K562 (cell line): ENCODE data around the gene CUX1.

ENCODE experiments used
- CREB1 ChIP-seq, 2 experiments: sonication (generic) in 1 of 2; formaldehyde crosslinking in 1 of 2; IDR thresholded peaks; 2 replicates each; pipeline versions ENCODE4 v1.6.1 to v1.8.0; 2012 to 2022; ENCODE audit warnings: inconsistent platforms in 1 of 2, mild to moderate bottlenecking in 1 of 2, missing genetic modification reagents in 1 of 2, moderate library complexity in 1 of 2
- CTCF ChIP-seq, 3 experiments: IDR thresholded peaks in 2 of 3; conservative IDR thresholded peaks in 1 of 3; 2 replicates each; pipeline ENCODE4 v1.5.1; 2011 to 2012; ENCODE audit warnings: low read length in 3 of 3, mild to moderate bottlenecking in 3 of 3, control low read depth in 2 of 3, improper control_type of control experiment in 1 of 3, inconsistent platforms in 1 of 3, low read depth in 1 of 3, mixed read lengths in 1 of 3, moderate library complexity in 1 of 3; ENCODE audit not compliant: insufficient read depth in 2 of 3
- EP300 ChIP-seq: IDR thresholded peaks from 2 replicates; pipeline ENCODE4 v1.6.1; 2012; ENCODE audit warnings: low read length, improper control_type of control experiment
- EZH2 ChIP-seq: IDR thresholded peaks from 2 replicates; pipeline ENCODE4 v1.6.1; 2012; ENCODE audit warnings: low read depth, mild to moderate bottlenecking, inconsistent platforms, low read length, borderline replicate concordance
- FOXA1 ChIP-seq: fragments of 450-650 bp; IDR thresholded peaks from 2 replicates; pipeline ENCODE4 v1.6.1; 2016; ENCODE audit warnings: mild to moderate bottlenecking, borderline replicate concordance
- GABPA ChIP-seq: fragments of 200-800 bp; sonication (Bioruptor generic); conservative IDR thresholded peaks from 2 replicates; pipeline ENCODE4 v1.6.1; 2016; ENCODE audit warnings: low read depth, missing genetic modification characterization, missing compliant biosample characterization
- KAT2B ChIP-seq: IDR thresholded peaks from one replicate; pipeline ENCODE4 v1.6.1; 2012; ENCODE audit warnings: low read depth, mild to moderate bottlenecking, control low read depth, inconsistent platforms, low read length, moderate library complexity
- KLF16 ChIP-seq: IDR thresholded peaks from 2 replicates; pipeline ENCODE4 v1.6.1; 2016; ENCODE audit warnings: antibody characterized with exemption
- POLR2A ChIP-seq: fragments of 450-650 bp; conservative IDR thresholded peaks from 2 replicates; pipeline ENCODE4 v1.6.1; 2016
- POLR2AphosphoS5 ChIP-seq: IDR thresholded peaks from 2 replicates; pipeline ENCODE4 v1.6.1; 2011; ENCODE audit warnings: mild to moderate bottlenecking, low read depth, low read length, moderate library complexity; ENCODE audit not compliant: control insufficient read depth, insufficient read depth
- POLR2H ChIP-seq: IDR thresholded peaks from 2 replicates; pipeline ENCODE4 v1.6.1; 2016; ENCODE audit warnings: missing genetic modification characterization, low read depth, mild to moderate bottlenecking, control low read depth, missing compliant biosample characterization, moderate library complexity
- STAT6 ChIP-seq: sonication (generic); formaldehyde crosslinking; IDR thresholded peaks from 2 replicates; pipeline ENCODE4 v1.8.1; 2023; ENCODE audit warnings: mild to moderate bottlenecking, missing genetic modification reagents
- TAF1 ChIP-seq: IDR thresholded peaks from 2 replicates; pipeline ENCODE4 v1.6.1; 2011; ENCODE audit warnings: mild to moderate bottlenecking, low read length, moderate library complexity; ENCODE audit not compliant: insufficient read depth, control insufficient read depth, severe bottlenecking; ENCODE audit errors: extremely low read depth
- ZHX1 ChIP-seq: fragments of 150-350 bp; conservative IDR thresholded peaks from 2 replicates; pipeline ENCODE4 v1.6.1; 2014; ENCODE audit warnings: low read length

GRCh38 chr7:101947899-101948298 lies 130.5 kb downstream of the CUX1 start:
- TF ChIP-seq KAT2B (no peak), EP300 (peak; percentile 53; the same call in 1 of the 2 replicates), STAT6 (no peak), CTCF (IDR thresholded peaks at IDR 0.05 in 2 of 3, conservative IDR thresholded peaks at IDR 0.05 in 1 of 3; ENCODE audit: insufficient read depth in 2 of 3, low read depth in 1 of 3, low read length in 3 of 3) (no peak), EZH2 (no peak), CREB1 (IDR thresholded peaks at IDR 0.05) (peak; percentile 60), CREB1 (CRISPR knock-in tag; IDR thresholded peaks at IDR 0.05) (no peak), GABPA (tag) (no peak), FOXA1 (no peak), POLR2AphosphoS5 (peak; percentile 45; the same call in 1 of the 2 replicates), ZHX1 (no peak), KLF16 (peak; percentile 18; the same call in 1 of the 2 replicates), POLR2H (tag) (no peak), POLR2A (no peak), TAF1 (no peak)
